ENCODE data around the gene PHYH. TPM values are rescaled to one million over a fixed set of nuclear protein-coding genes. Genes with fewer than 3 reads are reported as not detected.

The PHYH gene
- total RNA-seq, 1 donor from 2014 or later: 19.9 TPM

GRCh38 chr10:13346283-13347042 is 46.6 kb upstream of the PHYH start:
- peaks cover 17% of the 10 kb centered on the region for H3K27me3 Mint-ChIP-seq
- H3K27ac Mint-ChIP-seq: peak overlapping the region; percentile 97
- peaks cover 8% of the 10 kb centered on the region for H3K36me3 Mint-ChIP-seq (ENCODE audit: insufficient read depth)
- DNase-seq (ENCODE audit: low spot score, unreplicated experiment): no peak
- no peaks in the 10 kb centered on the region for H3K9me3 Mint-ChIP-seq (ENCODE audit: low read depth)
- TF ChIP-seq CTCF (IDR thresholded peaks at IDR 0.05; ENCODE audit: unreplicated experiment): no peak
- peak overlapping the region; percentile 77 for H3K4me3 Mint-ChIP-seq (ENCODE audit: low read depth)
- H3K4me1 Mint-ChIP-seq (ENCODE audit: low read depth): peaks cover 23% of the 10 kb centered on the region

- peaks cover 5% of the 10 kb centered on the region for H3K4me1 Mint-ChIP-seq (ENCODE audit: low read depth)
- no peak overlapping the region for H3K4me3 Mint-ChIP-seq (ENCODE audit: low read depth)
Measured at GRCh38 chr10:13340626-13341376, 40.9 kb upstream of the PHYH start.

GRCh38 chr10:13340068-13340467 is 40.2 kb upstream of the PHYH start:
- H3K9me3 Mint-ChIP-seq (ENCODE audit: low read depth): no peaks in the 10 kb centered on the region
- no peak for DNase-seq (ENCODE audit: low spot score, unreplicated experiment)
- H3K36me3 Mint-ChIP-seq (ENCODE audit: insufficient read depth): peaks cover 19% of the 10 kb centered on the region
- no peak overlapping the region for H3K27ac Mint-ChIP-seq
- no peaks in the 10 kb centered on the region for H3K27me3 Mint-ChIP-seq
- H3K4me1 Mint-ChIP-seq (ENCODE audit: low read depth): peaks cover 2% of the 10 kb centered on the region
- H3K4me3 Mint-ChIP-seq (ENCODE audit: low read depth): no peak overlapping the region
- no peak for TF ChIP-seq CTCF (IDR thresholded peaks at IDR 0.05; ENCODE audit: unreplicated experiment)

More at GRCh38 chr10:13340626-13341376, 40.9 kb upstream of the PHYH start:
- no peak for DNase-seq (ENCODE audit: low spot score, unreplicated experiment)
- TF ChIP-seq CTCF (IDR thresholded peaks at IDR 0.05; ENCODE audit: unreplicated experiment): no peak
- Mint-ChIP-seq H3K27me3 (no peaks in the 10 kb centered on the region), H3K36me3 (ENCODE audit: insufficient read depth) (peaks cover 19% of the 10 kb centered on the region), H3K9me3 (ENCODE audit: low read depth) (no peaks in the 10 kb centered on the region), H3K27ac (no peak overlapping the region)

- Mint-ChIP-seq H3K27me3 (no peaks in the 10 kb centered on the region), H3K4me3 (ENCODE audit: low read depth) (no peak overlapping the region), H3K27ac (no peak overlapping the region), H3K9me3 (ENCODE audit: low read depth) (no peaks in the 10 kb centered on the region), H3K4me1 (ENCODE audit: low read depth) (no peaks in the 10 kb centered on the region), H3K36me3 (ENCODE audit: insufficient read depth) (peaks cover 13% of the 10 kb centered on the region)
- no peak for DNase-seq (ENCODE audit: low spot score, unreplicated experiment)
- TF ChIP-seq CTCF (IDR thresholded peaks at IDR 0.05; ENCODE audit: unreplicated experiment): no peak
Measured at GRCh38 chr10:13338390-13339110, 38.7 kb upstream of the PHYH start.

- Mint-ChIP-seq H3K9me3 (ENCODE audit: low read depth) (no peaks in the 10 kb centered on the region), H3K4me3 (ENCODE audit: low read depth) (no peak overlapping the region), H3K27me3 (no peaks in the 10 kb centered on the region), H3K36me3 (ENCODE audit: insufficient read depth) (peaks cover 12% of the 10 kb centered on the region), H3K27ac (no peak overlapping the region), H3K4me1 (ENCODE audit: low read depth) (no peaks in the 10 kb centered on the region)
- TF ChIP-seq CTCF (IDR thresholded peaks at IDR 0.05; ENCODE audit: unreplicated experiment): no peak
- DNase-seq (ENCODE audit: low spot score, unreplicated experiment): no peak
Measured at GRCh38 chr10:13337827-13338196, 37.9 kb upstream of the PHYH start.
